Measurements from ENCODE around the gene ADGRL3. TPM values are rescaled to one million over a fixed set of nuclear protein-coding genes. Genes with fewer than 3 reads are reported as not detected.
"Not testable (repeated sequence)": the region's sequence is repeated elsewhere in the genome, so short reads cannot be mapped to it uniquely, and the experiment has no call there.

ADGRL3 gene
- total and polyA plus RNA-seq, 4 donors, result 0.07 to 1.7 (median 0.82) TPM

DNA sequence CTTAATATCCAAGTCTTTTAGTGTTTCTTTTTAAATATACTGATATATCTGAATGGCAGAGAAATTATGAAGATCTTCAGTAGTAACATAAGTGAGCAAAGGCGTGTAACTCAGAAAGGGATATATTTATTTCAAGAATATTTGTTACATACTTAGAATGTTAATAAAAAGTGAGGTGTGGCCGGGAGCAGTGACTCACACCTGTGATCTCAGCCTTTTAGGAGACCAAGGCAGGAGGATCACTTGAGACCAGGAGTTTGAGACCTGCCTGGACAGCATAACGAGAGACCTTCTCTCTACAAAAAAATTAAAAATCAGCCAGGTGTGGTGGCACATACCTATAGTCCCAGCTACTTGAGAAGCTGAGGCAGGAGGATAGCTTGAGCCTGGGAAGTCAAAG, 651.0 kb downstream of the ADGRL3 start:
- Histone ChIP-seq H3K9ac (ENCODE audit: low read depth in 1 of 2, low read length in 2 of 2) (no peak overlapping the region), H3K9me3 (ENCODE audit: control insufficient read depth in 4 of 4, low read length in 3 of 4) (no peaks in the 10 kb centered on the region), H3K4me1 (ENCODE audit: control insufficient read depth in 4 of 4, insufficient read depth in 4 of 4, low read length in 3 of 4) (no peaks in the 10 kb centered on the region), H3K36me3 (ENCODE audit: control insufficient read depth in 4 of 4, insufficient read depth in 3 of 4, low read depth in 1 of 4, low read length in 3 of 4) (no peaks in the 10 kb centered on the region), H3K27ac (ENCODE audit: low read depth in 1 of 2, low read length in 2 of 2) (no peak overlapping the region), H3K27me3 (ENCODE audit: control insufficient read depth in 4 of 4, insufficient read depth in 4 of 4, low read length in 3 of 4) (peaks cover 0 to 2% (median 0%) of the 10 kb centered on the region in 4 donors), H3K4me3 (ENCODE audit: low read depth in 1 of 3, low read length in 3 of 3) (no peak overlapping the region)
- 83% methylated on average over 3 of the region's 3 CpGs for WGBS
- TF ChIP-seq EGR1 (IDR thresholded peaks at IDR 0.05; ENCODE audit: low read depth in 2 of 2), result no peak
- TF ChIP-seq YY1 (IDR thresholded peaks at IDR 0.05), result no peak
- TF ChIP-seq NR2F2 (IDR thresholded peaks at IDR 0.05), result no peak
- no peak for TF ChIP-seq RXRA (IDR thresholded peaks at IDR 0.05)
- no peak for TF ChIP-seq TAF1 (conservative IDR thresholded peaks at IDR 0.05)
- no peak for TF ChIP-seq MAX (IDR thresholded peaks at IDR 0.05)
- TF ChIP-seq, protein P1, sequence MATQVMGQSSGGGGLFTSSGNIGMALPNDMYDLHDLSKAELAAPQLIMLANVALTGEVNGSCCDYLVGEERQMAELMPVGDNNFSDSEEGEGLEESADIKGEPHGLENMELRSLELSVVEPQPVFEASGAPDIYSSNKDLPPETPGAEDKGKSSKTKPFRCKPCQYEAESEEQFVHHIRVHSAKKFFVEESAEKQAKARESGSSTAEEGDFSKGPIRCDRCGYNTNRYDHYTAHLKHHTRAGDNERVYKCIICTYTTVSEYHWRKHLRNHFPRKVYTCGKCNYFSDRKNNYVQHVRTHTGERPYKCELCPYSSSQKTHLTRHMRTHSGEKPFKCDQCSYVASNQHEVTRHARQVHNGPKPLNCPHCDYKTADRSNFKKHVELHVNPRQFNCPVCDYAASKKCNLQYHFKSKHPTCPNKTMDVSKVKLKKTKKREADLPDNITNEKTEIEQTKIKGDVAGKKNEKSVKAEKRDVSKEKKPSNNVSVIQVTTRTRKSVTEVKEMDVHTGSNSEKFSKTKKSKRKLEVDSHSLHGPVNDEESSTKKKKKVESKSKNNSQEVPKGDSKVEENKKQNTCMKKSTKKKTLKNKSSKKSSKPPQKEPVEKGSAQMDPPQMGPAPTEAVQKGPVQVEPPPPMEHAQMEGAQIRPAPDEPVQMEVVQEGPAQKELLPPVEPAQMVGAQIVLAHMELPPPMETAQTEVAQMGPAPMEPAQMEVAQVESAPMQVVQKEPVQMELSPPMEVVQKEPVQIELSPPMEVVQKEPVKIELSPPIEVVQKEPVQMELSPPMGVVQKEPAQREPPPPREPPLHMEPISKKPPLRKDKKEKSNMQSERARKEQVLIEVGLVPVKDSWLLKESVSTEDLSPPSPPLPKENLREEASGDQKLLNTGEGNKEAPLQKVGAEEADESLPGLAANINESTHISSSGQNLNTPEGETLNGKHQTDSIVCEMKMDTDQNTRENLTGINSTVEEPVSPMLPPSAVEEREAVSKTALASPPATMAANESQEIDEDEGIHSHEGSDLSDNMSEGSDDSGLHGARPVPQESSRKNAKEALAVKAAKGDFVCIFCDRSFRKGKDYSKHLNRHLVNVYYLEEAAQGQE (IDR thresholded peaks at IDR 0.05), result no peak
- no peak for TF ChIP-seq ATF3 (IDR thresholded peaks at IDR 0.05)
- TF ChIP-seq GABPA (IDR thresholded peaks at IDR 0.05 in 1 of 2, conservative IDR thresholded peaks at IDR 0.05 in 1 of 2), result no peak
- TF ChIP-seq RAD21 (IDR thresholded peaks at IDR 0.05), result no peak
- TF ChIP-seq FOXA2 (IDR thresholded peaks at IDR 0.05), result no peak
- no peak for TF ChIP-seq FOXA1 (IDR thresholded peaks at IDR 0.05)
- no peak for TF ChIP-seq HNF4A (conservative IDR thresholded peaks at IDR 0.05)
- no peak for TF ChIP-seq HNF4G (IDR thresholded peaks at IDR 0.05)
- no peak for TF ChIP-seq JUND (IDR thresholded peaks at IDR 0.05)
- no peak for TF ChIP-seq ZBTB33 (IDR thresholded peaks at IDR 0.05)
- TF ChIP-seq SP1 (IDR thresholded peaks at IDR 0.05), result no peak
- no peak for TF ChIP-seq CTCF (IDR thresholded peaks at IDR 0.05; ENCODE audit: low read depth, low read length, missing input control)
- DNase-seq (ENCODE audit: low spot score), result no peak

DNA sequence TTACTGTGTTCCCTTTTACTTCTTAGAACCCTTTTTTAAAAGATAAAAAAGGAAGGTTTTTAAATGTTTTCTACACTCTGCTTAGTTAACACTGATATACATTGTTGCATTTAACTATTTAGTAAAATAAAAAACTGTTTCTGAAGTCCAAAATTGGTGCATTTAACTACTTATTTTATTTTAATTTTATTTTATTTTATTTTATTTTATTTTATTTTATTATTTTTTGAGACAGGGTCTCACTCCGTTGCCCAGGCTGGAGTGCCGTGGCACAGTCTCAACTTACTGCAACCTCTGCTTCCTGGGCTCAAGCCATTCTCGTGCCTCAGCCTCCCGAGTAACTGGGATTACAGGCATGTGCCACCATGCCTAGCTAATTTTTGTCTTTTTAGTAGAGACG, 652.0 kb downstream of the ADGRL3 start:
- not testable (repeated sequence) for H3K36me3 ChIP-seq (ENCODE audit: control insufficient read depth in 4 of 4, insufficient read depth in 3 of 4, low read depth in 1 of 4, low read length in 3 of 4); H3K27ac ChIP-seq (ENCODE audit: low read depth in 1 of 2, low read length in 2 of 2); H3K9ac ChIP-seq (ENCODE audit: low read depth in 1 of 2, low read length in 2 of 2); H3K27me3 ChIP-seq (ENCODE audit: control insufficient read depth in 4 of 4, insufficient read depth in 4 of 4, low read length in 3 of 4); DNase-seq (ENCODE audit: low spot score); H3K9me3 ChIP-seq (ENCODE audit: control insufficient read depth in 4 of 4, low read length in 3 of 4); H3K4me3 ChIP-seq (ENCODE audit: low read depth in 1 of 3, low read length in 3 of 3); H3K4me1 ChIP-seq (ENCODE audit: control insufficient read depth in 4 of 4, insufficient read depth in 4 of 4, low read length in 3 of 4)
- 95% methylated on average over 5 of the region's 5 CpGs for WGBS

Measured in liver (tissue), 9 donors.